Measurements from ENCODE around the gene SMAD6. TPM values are rescaled to one million over a fixed set of nuclear protein-coding genes. Genes with fewer than 3 reads are reported as not detected.
"Not testable (repeated sequence)": the region's sequence is repeated elsewhere in the genome, so short reads cannot be mapped to it uniquely, and the experiment has no call there.

SMAD6 gene
- total RNA-seq, 1 donor: 3.2 TPM

DNA sequence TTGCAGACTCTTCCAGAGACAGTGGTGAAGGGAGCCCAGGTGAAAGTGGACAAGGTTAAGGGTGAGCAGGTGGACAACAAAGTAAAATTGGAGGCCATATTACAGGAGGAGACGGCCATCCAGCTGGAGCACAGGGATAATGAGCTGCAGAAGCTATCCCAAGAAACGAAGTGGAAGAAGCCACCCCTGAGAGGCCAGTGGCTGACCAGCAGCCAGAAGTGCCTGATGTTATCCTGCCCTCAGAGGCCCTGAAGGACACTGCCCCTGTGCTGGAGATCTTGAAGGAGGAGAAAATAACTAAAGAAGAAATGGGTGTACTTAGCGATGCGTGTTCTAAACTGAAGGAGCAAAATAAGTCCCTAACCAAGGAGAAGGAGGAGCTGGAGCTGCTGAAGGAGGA is 107.6 kb downstream of the SMAD6 start:
- DNase-seq (ENCODE audit: low read depth in 2 of 3, low spot score in 2 of 3): no peak

GRCh38 chr15:66815318-66815717 is 113.3 kb downstream of the SMAD6 start:
- DNase-seq (ENCODE audit: low read depth in 2 of 3, low spot score in 2 of 3): no peak

- no peak for DNase-seq (ENCODE audit: low read depth in 2 of 3, low spot score in 2 of 3)
Measured at GRCh38 chr15:66816201-66816600, 114.2 kb downstream of the SMAD6 start.

DNA sequence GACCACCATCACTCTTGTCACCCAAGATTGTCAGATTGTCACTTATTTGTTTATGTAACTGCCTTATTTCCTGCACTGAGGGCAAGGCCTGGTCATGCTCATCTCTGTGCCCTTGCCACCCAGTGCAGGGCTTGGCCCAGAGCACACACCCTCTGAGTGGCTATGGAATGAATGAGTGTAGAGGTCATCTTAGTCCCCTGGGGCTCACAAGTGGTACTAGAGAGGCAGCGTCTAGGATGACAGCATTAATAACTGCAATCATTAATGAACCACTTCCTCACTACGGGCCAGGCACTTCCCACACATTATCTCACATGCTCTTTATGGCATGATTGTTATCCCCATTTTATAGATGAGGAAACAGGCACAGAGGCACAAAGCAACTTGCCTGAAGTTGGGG is 117.0 kb downstream of the SMAD6 start:
- DNase-seq (ENCODE audit: low read depth in 2 of 3, low spot score in 2 of 3): no peak

DNA sequence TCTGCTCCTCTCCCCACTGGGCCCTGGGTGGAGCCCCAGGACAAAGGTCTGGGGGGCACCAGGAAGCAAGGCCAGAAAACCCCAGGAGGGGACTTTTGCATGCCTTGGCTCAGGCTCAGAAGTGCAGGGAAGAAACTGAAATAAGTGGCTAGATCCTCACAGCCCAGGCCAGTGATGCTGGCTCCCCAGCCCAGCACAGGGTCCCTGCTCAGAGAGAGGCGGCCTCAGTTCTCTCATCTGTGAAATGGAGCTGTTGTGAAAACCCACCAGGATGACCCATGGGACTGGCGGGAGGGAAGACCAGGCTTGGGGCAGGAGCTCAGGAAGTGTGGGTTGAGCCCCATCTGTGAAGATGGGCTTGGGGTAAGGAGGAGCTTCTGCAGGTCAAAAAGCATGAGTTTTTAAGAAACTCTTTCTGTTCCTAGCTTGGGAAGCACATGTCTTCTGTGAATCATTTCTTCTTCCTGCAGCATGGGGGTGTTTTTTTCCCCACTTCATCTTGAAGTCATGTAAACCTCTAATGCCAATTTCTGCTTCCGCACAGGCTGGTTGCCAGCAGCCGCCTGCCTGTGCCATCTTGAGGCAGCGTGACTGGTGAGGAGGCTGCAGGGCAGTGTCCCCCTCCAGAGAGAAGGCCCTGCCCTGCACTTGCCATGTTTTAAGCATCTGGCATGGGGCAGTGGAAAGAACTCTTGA is 118.6 kb downstream of the SMAD6 start:
- no peak for DNase-seq (ENCODE audit: low read depth in 2 of 3, low spot score in 2 of 3)

- DNase-seq (ENCODE audit: low read depth in 2 of 3, low spot score in 2 of 3): no peak
Measured at GRCh38 chr15:66821307-66821706, 119.3 kb downstream of the SMAD6 start.

- no peak for DNase-seq (ENCODE audit: low read depth in 2 of 3, low spot score in 2 of 3)
Measured at GRCh38 chr15:66822114-66822513, 120.1 kb downstream of the SMAD6 start.

DNA sequence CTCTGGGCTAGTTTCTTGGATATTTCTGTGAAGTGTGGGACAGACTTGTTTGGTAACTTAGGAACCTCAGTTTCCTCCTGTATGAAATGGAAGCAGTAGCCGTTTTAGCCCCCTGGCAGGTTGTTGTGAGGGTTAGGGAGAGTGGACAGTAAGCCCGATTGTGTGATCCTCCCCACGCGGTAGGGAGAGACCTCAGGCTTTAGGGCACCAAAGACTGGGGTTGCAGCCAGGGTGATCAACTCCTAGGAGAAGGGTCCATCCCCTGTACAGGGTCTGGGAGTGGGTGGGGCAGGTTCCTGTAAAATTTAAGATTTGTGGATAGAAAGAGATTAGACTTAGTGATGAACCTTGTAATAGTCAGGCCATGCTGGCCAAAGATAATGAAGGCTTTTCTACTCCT is 120.5 kb downstream of the SMAD6 start:
- no peak for DNase-seq (ENCODE audit: low read depth in 2 of 3, low spot score in 2 of 3)

DNA sequence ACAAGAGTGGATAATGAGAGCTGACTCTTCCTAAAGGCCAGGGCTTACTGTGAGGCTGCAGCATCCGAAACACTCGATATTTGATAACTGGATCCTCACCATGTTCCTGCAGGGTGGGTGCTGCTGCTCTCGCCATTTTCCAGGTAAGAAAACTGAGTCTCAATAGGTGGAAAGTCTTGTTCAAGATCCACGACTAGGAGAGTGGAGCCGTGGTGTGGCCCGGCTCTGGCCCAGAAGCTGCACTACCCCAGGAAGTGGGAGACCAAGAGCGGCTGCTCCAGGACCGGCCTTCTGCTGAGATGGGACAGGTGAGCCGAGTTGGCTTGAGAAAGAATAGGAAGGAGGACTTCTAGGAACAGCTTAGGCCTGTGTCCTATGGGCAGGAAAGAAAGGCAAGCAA is 121.6 kb downstream of the SMAD6 start:
- DNase-seq (ENCODE audit: low read depth in 2 of 3, low spot score in 2 of 3): no peak

DNA sequence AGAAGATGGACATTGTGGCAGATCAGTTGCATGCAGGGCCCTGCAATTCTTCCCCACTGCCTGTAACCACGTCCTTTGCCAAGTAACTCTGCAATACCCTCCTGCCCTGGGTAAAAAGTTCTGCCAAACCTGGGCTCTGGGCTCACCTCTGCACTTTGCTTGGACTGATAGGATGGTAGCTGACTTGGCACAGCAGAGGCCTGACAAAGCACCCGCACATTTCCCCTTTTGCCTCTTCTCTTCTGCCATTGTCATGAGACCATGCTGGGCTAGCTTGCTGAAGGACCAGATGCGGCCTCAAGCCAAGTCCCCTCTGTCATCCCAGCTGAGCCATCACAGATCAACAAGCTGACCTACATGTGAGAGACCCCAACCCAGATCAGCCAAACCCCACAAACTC is 122.4 kb downstream of the SMAD6 start:
- no peak for DNase-seq (ENCODE audit: low read depth in 2 of 3, low spot score in 2 of 3)

DNA sequence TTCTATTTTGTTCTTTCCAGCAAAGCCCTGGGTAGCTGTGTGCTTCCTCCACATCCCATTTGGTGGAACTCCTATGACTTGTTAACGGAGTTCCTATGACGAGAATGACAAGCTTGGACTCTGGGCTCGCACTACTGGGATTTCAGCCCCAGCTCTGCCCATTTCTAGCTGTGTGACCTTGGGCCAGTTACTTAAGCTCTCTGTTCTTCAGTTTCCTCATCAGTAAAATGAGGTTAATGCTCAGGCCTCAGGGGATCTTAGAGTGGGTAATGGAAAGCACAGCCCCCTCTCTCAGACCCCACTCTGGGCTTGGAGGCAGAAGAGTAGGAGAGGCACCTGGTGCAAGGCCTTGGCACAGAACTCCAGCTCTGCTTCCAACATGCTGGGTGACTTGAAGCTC is 123.1 kb downstream of the SMAD6 start:
- DNase-seq (ENCODE audit: low read depth in 2 of 3, low spot score in 2 of 3): no peak

GRCh38 chr15:66825731-66826130 is 123.7 kb downstream of the SMAD6 start:
- no peak for DNase-seq (ENCODE audit: low read depth in 2 of 3, low spot score in 2 of 3)

- no peak for DNase-seq (ENCODE audit: low read depth in 2 of 3, low spot score in 2 of 3)
Measured at GRCh38 chr15:66826507-66826906, 124.5 kb downstream of the SMAD6 start.

DNA sequence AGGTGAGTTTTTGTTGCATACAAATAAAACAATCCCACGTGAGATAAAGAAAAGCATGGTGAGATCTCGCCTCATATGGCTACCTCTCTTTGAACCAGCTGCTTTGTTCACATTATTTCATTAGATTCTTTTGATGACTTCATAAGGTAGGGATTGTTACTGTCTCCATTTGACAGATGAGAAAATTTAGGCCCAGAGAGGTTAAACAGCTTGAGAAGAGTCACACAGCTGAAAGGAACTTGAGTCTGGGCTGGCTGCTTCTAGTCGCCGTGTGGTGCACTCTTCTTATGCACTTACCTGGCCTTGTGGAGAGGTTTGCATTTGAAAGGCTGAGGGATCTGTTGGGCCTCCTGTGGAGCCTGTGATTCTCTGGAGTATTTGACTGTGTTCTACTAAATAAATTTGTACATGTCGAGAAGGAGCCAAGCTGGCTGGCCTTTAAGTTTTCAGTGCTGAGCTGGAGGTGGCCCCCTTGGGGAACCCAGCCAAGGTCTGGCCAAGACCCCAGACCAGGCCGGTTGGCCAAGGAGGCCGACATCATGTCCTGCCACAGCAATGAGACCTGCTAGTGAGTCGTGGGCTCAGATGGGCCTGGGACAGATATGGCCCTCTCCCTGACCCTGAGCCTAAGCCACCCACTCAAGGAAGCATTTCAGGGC is 125.1 kb downstream of the SMAD6 start:
- no peak for DNase-seq (ENCODE audit: low read depth in 2 of 3, low spot score in 2 of 3)

DNA sequence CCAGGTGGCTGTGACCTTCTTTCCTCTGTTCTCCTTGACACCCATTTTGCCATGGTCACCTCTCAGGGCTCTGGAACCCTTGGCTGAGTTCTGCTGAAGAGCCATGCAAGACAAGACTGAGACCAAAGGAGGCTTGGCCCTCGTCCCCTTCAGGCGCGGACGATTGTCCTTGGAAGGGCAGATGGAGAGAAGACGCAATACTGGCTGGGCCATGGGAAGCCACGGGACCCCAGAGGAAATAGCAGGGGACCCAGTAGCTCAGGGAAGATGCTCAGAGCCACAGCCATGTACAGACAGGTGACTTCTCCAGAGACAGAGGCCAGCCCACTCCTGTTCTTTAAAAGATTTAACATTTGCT is 125.6 kb downstream of the SMAD6 start:
- DNase-seq (ENCODE audit: low read depth in 2 of 3, low spot score in 2 of 3): no peak

DNA sequence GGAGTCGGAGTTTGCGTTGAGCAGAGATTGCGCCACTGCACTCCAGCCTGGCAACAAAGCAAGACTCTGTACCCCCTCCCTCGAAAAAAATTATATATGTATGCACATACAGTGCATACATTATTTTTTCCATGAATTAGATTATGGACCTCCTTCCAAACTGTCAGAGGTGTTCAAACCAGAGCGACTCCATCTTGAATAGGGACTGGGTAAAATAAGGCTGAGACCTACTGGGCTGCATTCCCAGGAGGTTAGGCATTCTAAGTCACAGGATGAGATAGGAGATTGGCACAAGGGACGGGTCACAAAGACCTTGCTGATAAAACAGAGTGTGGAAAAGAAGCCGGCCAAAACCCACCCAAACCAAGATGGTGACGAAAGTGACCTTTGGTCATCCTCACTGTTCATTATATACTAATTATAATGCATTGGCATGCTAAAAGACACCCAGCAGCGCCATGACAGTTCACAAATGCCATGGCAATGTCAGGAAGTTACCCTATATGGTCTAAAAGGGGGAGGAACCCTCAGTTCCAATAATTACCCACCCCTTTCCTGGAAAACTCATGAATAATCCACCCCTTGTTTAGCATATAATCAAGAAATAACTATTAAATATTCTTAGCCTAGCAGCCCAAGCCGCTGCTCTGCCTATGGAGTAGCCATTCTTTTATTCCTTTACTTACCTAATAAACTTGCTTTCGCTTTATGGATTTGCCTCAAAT is 126.9 kb downstream of the SMAD6 start:
- DNase-seq (ENCODE audit: low read depth in 2 of 3, low spot score in 2 of 3): not testable (repeated sequence)

DNA sequence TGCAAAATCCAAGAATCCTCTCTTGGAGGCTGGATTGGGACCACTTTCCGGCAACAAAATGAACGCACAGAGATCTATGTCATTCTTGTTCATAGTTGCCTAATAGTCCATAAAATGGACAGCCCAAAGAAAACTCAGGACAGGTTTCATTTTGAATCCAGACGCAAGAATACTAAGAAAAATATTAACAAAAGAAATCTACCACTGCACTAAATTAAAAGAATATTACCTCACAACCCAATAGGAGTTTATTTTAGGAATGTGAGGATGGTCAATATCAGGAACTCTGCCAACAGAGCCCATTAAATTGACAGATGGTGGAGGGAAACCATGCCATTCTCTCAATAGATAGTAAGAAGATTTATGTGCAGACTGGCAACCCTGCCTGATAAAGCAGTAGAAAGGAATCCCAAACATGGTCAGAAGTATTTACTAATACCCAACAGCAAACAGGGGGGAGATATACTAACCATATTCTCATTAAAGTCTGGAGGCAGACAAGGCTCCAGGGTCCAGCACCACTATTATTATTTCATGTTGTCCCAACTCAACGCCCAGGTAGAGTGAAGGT is 127.6 kb downstream of the SMAD6 start:
- no peak for DNase-seq (ENCODE audit: low read depth in 2 of 3, low spot score in 2 of 3)

DNA sequence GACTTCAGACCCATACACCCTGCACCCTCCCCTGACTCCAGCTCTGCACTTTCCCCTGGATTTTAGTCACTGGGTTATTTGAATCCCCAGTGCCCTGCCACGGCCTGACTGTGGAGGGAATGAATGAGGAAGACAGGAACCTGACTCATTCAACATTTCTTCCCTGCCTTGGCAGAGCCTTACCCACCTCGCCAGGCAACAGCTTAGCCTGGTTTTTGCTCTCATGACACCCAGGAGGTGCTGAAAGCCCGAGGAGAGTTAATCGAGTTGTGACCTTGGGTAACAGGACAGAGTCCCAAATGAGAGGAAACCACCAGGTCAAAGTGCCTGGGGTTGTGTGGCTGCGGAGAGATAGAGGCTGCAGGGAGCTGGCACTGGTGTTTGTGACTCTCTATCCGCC is 128.3 kb downstream of the SMAD6 start:
- DNase-seq (ENCODE audit: low read depth in 2 of 3, low spot score in 2 of 3): no peak

DNA sequence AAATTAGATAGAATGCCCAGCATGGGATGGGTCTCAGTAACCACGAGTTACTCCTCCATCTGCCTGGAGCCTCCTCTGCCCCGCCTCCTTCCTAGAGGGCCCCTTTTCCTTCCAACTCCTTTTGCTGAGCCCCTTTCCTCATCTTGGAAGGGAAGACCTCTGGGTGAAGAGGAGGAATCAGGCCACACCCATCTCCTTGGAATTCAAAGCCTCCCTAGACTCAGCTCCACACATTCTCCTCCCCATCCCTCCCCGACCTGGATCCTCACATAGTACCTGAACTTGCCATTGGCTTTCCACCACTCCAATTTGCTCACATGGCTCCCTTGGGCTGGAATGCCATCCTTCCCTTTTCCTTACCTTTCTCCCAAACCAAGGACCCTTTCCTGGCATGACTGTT is 128.8 kb downstream of the SMAD6 start:
- DNase-seq (ENCODE audit: low read depth in 2 of 3, low spot score in 2 of 3): no peak

DNA sequence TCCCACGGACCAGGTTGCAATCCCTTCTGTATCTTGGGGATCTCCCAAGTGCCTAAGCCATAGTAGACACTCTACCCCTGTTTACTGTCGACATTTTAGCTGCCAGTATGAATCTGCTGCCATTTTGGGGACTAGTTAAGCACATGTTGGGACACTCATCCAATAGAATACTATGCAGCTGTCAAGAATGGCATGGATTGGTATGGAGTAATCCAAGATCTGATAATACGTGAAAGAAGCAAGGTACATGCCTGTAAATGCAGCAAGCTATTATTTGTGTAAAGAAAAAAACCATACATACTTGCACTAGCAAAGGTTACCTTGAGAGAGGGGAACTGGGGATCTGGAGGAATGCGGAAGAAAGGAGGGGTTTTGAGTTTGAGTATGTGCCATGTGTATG is 129.3 kb downstream of the SMAD6 start:
- DNase-seq (ENCODE audit: low read depth in 2 of 3, low spot score in 2 of 3): no peak

DNA sequence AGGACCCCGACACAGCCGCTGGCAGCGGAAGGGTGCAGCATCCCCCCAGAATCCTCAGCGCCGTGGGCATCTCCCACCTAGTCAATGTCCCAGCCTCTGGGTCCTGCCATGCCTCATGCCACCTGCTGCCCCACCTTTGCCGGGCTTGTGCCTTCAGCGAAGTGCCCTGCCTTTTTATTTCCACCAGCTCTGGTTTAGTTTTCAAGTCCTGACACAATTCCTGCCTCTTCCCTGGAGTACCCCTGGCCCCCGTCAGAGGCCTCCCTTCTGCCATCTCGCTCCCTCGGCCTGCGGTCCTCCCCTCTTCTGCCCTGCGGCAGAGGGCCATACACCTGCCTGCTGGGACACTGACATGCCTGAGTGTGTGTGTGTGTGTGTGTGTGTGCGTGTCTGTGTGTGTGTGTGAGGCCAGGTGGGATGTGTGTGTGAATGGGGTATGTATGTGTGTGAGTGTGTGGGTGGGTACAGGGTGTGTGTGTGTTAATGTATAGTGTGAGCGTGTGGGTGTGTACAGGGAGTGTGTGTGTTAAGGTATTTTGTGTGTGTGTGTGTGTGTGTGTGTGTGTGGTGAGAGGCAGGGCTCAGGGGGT is 129.9 kb downstream of the SMAD6 start:
- no peak for DNase-seq (ENCODE audit: low read depth in 2 of 3, low spot score in 2 of 3)
